ENCODE data around the gene MAB21L2.

- TF ChIP-seq, protein P1, sequence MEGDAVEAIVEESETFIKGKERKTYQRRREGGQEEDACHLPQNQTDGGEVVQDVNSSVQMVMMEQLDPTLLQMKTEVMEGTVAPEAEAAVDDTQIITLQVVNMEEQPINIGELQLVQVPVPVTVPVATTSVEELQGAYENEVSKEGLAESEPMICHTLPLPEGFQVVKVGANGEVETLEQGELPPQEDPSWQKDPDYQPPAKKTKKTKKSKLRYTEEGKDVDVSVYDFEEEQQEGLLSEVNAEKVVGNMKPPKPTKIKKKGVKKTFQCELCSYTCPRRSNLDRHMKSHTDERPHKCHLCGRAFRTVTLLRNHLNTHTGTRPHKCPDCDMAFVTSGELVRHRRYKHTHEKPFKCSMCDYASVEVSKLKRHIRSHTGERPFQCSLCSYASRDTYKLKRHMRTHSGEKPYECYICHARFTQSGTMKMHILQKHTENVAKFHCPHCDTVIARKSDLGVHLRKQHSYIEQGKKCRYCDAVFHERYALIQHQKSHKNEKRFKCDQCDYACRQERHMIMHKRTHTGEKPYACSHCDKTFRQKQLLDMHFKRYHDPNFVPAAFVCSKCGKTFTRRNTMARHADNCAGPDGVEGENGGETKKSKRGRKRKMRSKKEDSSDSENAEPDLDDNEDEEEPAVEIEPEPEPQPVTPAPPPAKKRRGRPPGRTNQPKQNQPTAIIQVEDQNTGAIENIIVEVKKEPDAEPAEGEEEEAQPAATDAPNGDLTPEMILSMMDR (IDR thresholded peaks at IDR 0.05), result no peak
- no peak for TF ChIP-seq EP300 (IDR thresholded peaks at IDR 0.05)
- TF ChIP-seq POLR2A (IDR thresholded peaks at IDR 0.05), result no peak
Measured at GRCh38 chr4:150579551-150580234, 2.3 kb upstream of the MAB21L2 start.
